GM19467 (cell line): ENCODE measurements around the gene FLNB.
A peak's percentile ranks its signal among the peaks of the same experiment; 100 is the strongest.
"Not testable (repeated sequence)": the region's sequence is repeated elsewhere in the genome, so short reads cannot be mapped to it uniquely, and the experiment has no call there.

Experiments used
- ATAC-seq: cut with Tn5 transposase; IDR thresholded peaks from one replicate; pipeline ENCODE4 v1.9.1; 2021; ENCODE audit warnings: mild to moderate bottlenecking, moderate library complexity; ENCODE audit not compliant: unreplicated experiment

The FLNB gene

GRCh38 chr3:58197588-58197987 is 189.4 kb downstream of the FLNB start:
- ATAC-seq, result no peak

- ATAC-seq, result no peak
Observed at GRCh38 chr3:58198362-58198761, 190.1 kb downstream of the FLNB start.

- ATAC-seq, result no peak
Observed at GRCh38 chr3:58198804-58199203, 190.6 kb downstream of the FLNB start.

GRCh38 chr3:58200121-58200709 is 192.0 kb downstream of the FLNB start:
- ATAC-seq, result no peak

GRCh38 chr3:58200846-58201355 is 192.7 kb downstream of the FLNB start:
- no peak for ATAC-seq

GRCh38 chr3:58201451-58201850 is 193.2 kb downstream of the FLNB start:
- not testable (repeated sequence) for ATAC-seq

- ATAC-seq, result no peak
Observed at GRCh38 chr3:58202917-58203360, 194.7 kb downstream of the FLNB start.

- ATAC-seq, result no peak
Observed at GRCh38 chr3:58203541-58203940, 195.3 kb downstream of the FLNB start.

- no peak for ATAC-seq
Observed at GRCh38 chr3:58204720-58205119, 196.5 kb downstream of the FLNB start.

- no peak for ATAC-seq
Observed at GRCh38 chr3:58205981-58206380, 197.8 kb downstream of the FLNB start.

GRCh38 chr3:58206406-58207011 is 198.3 kb downstream of the FLNB start:
- ATAC-seq, result no peak

GRCh38 chr3:58207954-58208353 is 199.7 kb downstream of the FLNB start:
- ATAC-seq, result no peak

- no peak for ATAC-seq
Observed at GRCh38 chr3:58209933-58210332, 201.7 kb downstream of the FLNB start.

- no peak for ATAC-seq
Observed at GRCh38 chr3:58210761-58211460, 202.7 kb downstream of the FLNB start, which contains the start of gene DNASE1L3. Gene DNASE1L3 (minus strand): TSS chr3:58210972. CDS start chr3:58210906, 66 bp downstream.

- peak; percentile 67 for ATAC-seq
Observed at GRCh38 chr3:58214484-58215316, 206.5 kb downstream of the FLNB start.

GRCh38 chr3:58215317-58216025 is 207.2 kb downstream of the FLNB start:
- no peak for ATAC-seq

- no peak for ATAC-seq
Observed at GRCh38 chr3:58216496-58217195, 208.4 kb downstream of the FLNB start.

- ATAC-seq, result peak; percentile 41
Observed at GRCh38 chr3:58217209-58217811, 209.1 kb downstream of the FLNB start.

- ATAC-seq, result no peak
Observed at GRCh38 chr3:58218904-58219303, 210.7 kb downstream of the FLNB start.
